A673 (cell line): Measurements from ENCODE around the gene ODAM. TPM values are rescaled to one million over a fixed set of nuclear protein-coding genes. Genes with fewer than 3 reads are reported as not detected.
"Not testable (repeated sequence)": the region's sequence is repeated elsewhere in the genome, so short reads cannot be mapped to it uniquely, and the experiment has no call there.

Experiments used
- BruUV-seq: library from RNA; stranded (reverse); fragments of 400-500 nt; replicated peaks from 2 replicates; lab custom pipeline; 2021; lab: Mats Ljungman, UMichigan
- CTCF ChIA-PET: fragments of 300-600 bp; sonication (Branson Sonifier 250); formaldehyde crosslinking; loops from one replicate; lab custom pipeline; 2022; ENCODE audit warnings: antibody characterized with exemption; lab: Charles Lee
- POLR2A ChIA-PET: fragments of 300-600 bp; sonication (Branson Sonifier 250); formaldehyde crosslinking; loops from one replicate; lab custom pipeline; 2022; ENCODE audit warnings: antibody characterized with exemption; ENCODE audit not compliant: low non-redundant PET; lab: Charles Lee
- DNase-seq: peaks from one replicate; pipeline ENCODE4 v3.0.0-alpha.2; 2015; ENCODE audit warnings: low spot score
- H3K27ac ChIP-seq: fragments of 200-600 bp; sonication (generic); 2 replicates; pipeline ENCODE4 v1.5.1; 2016; ENCODE audit warnings: mixed run types, low read depth, mild to moderate bottlenecking, mixed read lengths, antibody characterized with exemption, low read length; ENCODE audit not compliant: poor library complexity, severe bottlenecking
- H3K27me3 ChIP-seq: fragments of 200-600 bp; sonication (generic); replicated peaks from 2 replicates; pipeline ENCODE4 v1.6.1; 2017; ENCODE audit warnings: mixed run types, low read depth, mild to moderate bottlenecking, mixed read lengths, antibody characterized with exemption, low read length; ENCODE audit not compliant: insufficient read depth, poor library complexity
- H3K36me3 ChIP-seq: fragments of 200-600 bp; sonication (generic); 2 replicates; pipeline ENCODE4 v1.6.1; 2016; ENCODE audit warnings: mixed run types, mild to moderate bottlenecking, mixed read lengths, antibody characterized with exemption, low read length; ENCODE audit not compliant: insufficient read depth, poor library complexity, severe bottlenecking
- H3K4me1 ChIP-seq: fragments of 200-600 bp; sonication (generic); 2 replicates; pipeline ENCODE4 v1.6.1; 2017; ENCODE audit warnings: mixed run types, mild to moderate bottlenecking, mixed read lengths, antibody characterized with exemption, low read length; ENCODE audit not compliant: insufficient read depth, poor library complexity, severe bottlenecking
- H3K4me3 ChIP-seq: fragments of 200-600 bp; sonication (generic); 2 replicates; pipeline ENCODE4 v1.5.1; 2016; ENCODE audit warnings: low read depth, mixed run types, mild to moderate bottlenecking, mixed read lengths, low read length; ENCODE audit not compliant: poor library complexity, severe bottlenecking
- H3K9me3 ChIP-seq: fragments of 200-600 bp; sonication (generic); 2 replicates; pipeline ENCODE4 v1.6.1; 2016; ENCODE audit warnings: mixed run types, low read depth, mild to moderate bottlenecking, mixed read lengths, antibody characterized with exemption, low read length; ENCODE audit not compliant: poor library complexity, severe bottlenecking
- CTCF ChIP-seq: fragments of 300-800, 200-600 bp; sonication (generic); conservative IDR thresholded peaks from 2 replicates; pipeline ENCODE4 v1.5.1; 2017; ENCODE audit warnings: low read depth, mild to moderate bottlenecking, antibody characterized with exemption, low read length, moderate library complexity, mixed read lengths
- EZH2 ChIP-seq: fragments of 200-600 bp; sonication (generic); IDR thresholded peaks from 2 replicates; pipeline ENCODE4 v1.6.1; 2017; ENCODE audit warnings: borderline replicate concordance, low read depth, mild to moderate bottlenecking, mixed read lengths, antibody characterized with exemption, low read length; ENCODE audit not compliant: poor library complexity, severe bottlenecking
- intact Hi-C: fragments of 100-400 bp; cut with micrococcal nuclease; formaldehyde crosslinking; loops from one replicate; pipeline ENCODE4 v1.10.0; 2022; ENCODE audit not compliant: unreplicated experiment
- total RNA-seq: library from RNA; stranded (reverse); gene quantifications from 2 replicates; pipeline ENCODE4 v1.2.3, GENCODE V29; 2021

ODAM gene
- total RNA-seq, 1 experiment from 2014 or later: not detected

- no peaks in the 10 kb centered on the region for H3K9me3 ChIP-seq
- no TSS peak for BruUV-seq
- ChIA-PET CTCF (no interaction called here), POLR2A (no interaction called here)
- TF ChIP-seq EZH2: no peak
- TF ChIP-seq CTCF: no peak
- intact Hi-C loops: no loop called here
- no peaks in the 10 kb centered on the region for H3K4me1 ChIP-seq
- no peak for DNase-seq
- no peak overlapping the region for H3K4me3 ChIP-seq
- no peaks in the 10 kb centered on the region for H3K27me3 ChIP-seq
- no peaks in the 10 kb centered on the region for H3K36me3 ChIP-seq
- H3K27ac ChIP-seq: no peak overlapping the region
Observed at GRCh38 chr4:70196857-70197256, 1.3 kb downstream of the ODAM start.

- Histone ChIP-seq H3K4me3 (no peak overlapping the region), H3K9me3 (no peaks in the 10 kb centered on the region), H3K27me3 (no peaks in the 10 kb centered on the region), H3K36me3 (no peaks in the 10 kb centered on the region), H3K4me1 (no peaks in the 10 kb centered on the region), H3K27ac (no peak overlapping the region)
- ChIA-PET POLR2A (no interaction called here), CTCF (no interaction called here)
- intact Hi-C loops: no loop called here
- no TSS peak for BruUV-seq
- TF ChIP-seq EZH2 (no peak), CTCF (no peak)
- DNase-seq: no peak
Observed at GRCh38 chr4:70197842-70198241, 2.3 kb downstream of the ODAM start.

- ChIA-PET POLR2A (no interaction called here), CTCF (no interaction called here)
- Histone ChIP-seq H3K4me3 (no peak overlapping the region), H3K27me3 (no peaks in the 10 kb centered on the region), H3K27ac (no peak overlapping the region), H3K4me1 (no peaks in the 10 kb centered on the region), H3K9me3 (no peaks in the 10 kb centered on the region), H3K36me3 (no peaks in the 10 kb centered on the region)
- intact Hi-C loops: no loop called here
- BruUV-seq: no TSS peak
- DNase-seq: no peak
- TF ChIP-seq CTCF: no peak
- no peak for TF ChIP-seq EZH2
Observed at GRCh38 chr4:70203601-70204000, 8.1 kb downstream of the ODAM start.

- H3K27me3 ChIP-seq, POLR2A ChIA-PET, H3K36me3 ChIP-seq, H3K4me1 ChIP-seq, H3K4me3 ChIP-seq, H3K9me3 ChIP-seq, CTCF ChIA-PET, DNase-seq, intact Hi-C loops, H3K27ac ChIP-seq, BruUV-seq: not testable (repeated sequence)
Observed at GRCh38 chr4:70212752-70213151, 17.2 kb downstream of the ODAM start.

- POLR2A ChIA-PET, BruUV-seq: not testable (repeated sequence)
Observed at GRCh38 chr4:70216109-70216508, 20.6 kb downstream of the ODAM start.

More at GRCh38 chr4:70216109-70216508, 20.6 kb downstream of the ODAM start:
- DNase-seq, H3K27ac ChIP-seq, H3K36me3 ChIP-seq, CTCF ChIA-PET, H3K4me3 ChIP-seq, H3K27me3 ChIP-seq, intact Hi-C loops, H3K4me1 ChIP-seq, H3K9me3 ChIP-seq: not testable (repeated sequence)
